ENCODE results near the gene GPR32. TPM values are rescaled to one million over a fixed set of nuclear protein-coding genes. Genes with fewer than 3 reads are reported as not detected.
"Not testable (repeated sequence)": the region's sequence is repeated elsewhere in the genome, so short reads cannot be mapped to it uniquely, and the experiment has no call there.

Gene GPR32
- total and polyA plus RNA-seq, 5 experiments from 2014 or later: not detected

- no peak for ATAC-seq
- Mint-ChIP-seq H3K36me3 (peaks cover 0 to 39% (median 5%) of the 10 kb centered on the region in 3 donors), H3K27ac (no peak overlapping the region), H3K9me3 (no peaks in the 10 kb centered on the region), H3K4me3 (no peak overlapping the region), H3K4me1 (peaks cover 15 to 40% (median 21%) of the 10 kb centered on the region in 4 donors), H3K27me3 (no peaks in the 10 kb centered on the region)
- POLR2A ChIA-PET: no interaction called here
- no peak for DNase-seq
Observed at GRCh38 chr19:50798659-50799546, 28.6 kb downstream of the GPR32 start.

- Mint-ChIP-seq H3K27me3 (no peaks in the 10 kb centered on the region), H3K36me3 (peaks cover 0 to 39% (median 5%) of the 10 kb centered on the region in 3 donors), H3K9me3 (no peaks in the 10 kb centered on the region), H3K27ac (no peak overlapping the region), H3K4me1 (peaks cover 16 to 38% (median 25%) of the 10 kb centered on the region in 4 donors), H3K4me3 (no peak overlapping the region)
- ATAC-seq (no peak), DNase-seq (no peak)
- POLR2A ChIA-PET: no interaction called here
Observed at GRCh38 chr19:50799547-50799851, 29.2 kb downstream of the GPR32 start.

- POLR2A ChIA-PET: interaction anchor here (0.7 kb wide), 1 partner anchor 18 kb away, joined by 3 read pairs; no protein-coding TSS in a partner anchor
- Mint-ChIP-seq H3K36me3 (peaks cover 0 to 39% (median 5%) of the 10 kb centered on the region in 3 donors), H3K4me1 (peaks cover 24 to 47% (median 38%) of the 10 kb centered on the region in 4 donors), H3K27me3 (no peaks in the 10 kb centered on the region), H3K4me3 (peak overlapping the region in 1 of 10 donors; percentile 43), H3K9me3 (no peaks in the 10 kb centered on the region), H3K27ac (peak overlapping the region in 2 of 10 donors; percentile 24 to 34)
- ATAC-seq: no peak
- DNase-seq: no peak
Observed at GRCh38 chr19:50801107-50801506, 30.8 kb downstream of the GPR32 start.

- peak; percentile 11 to 22 for ATAC-seq
- POLR2A ChIA-PET: interaction anchor here (0.7 to 2.5 kb wide), 8 partner anchors 12 to 900 kb away, joined by 3 to 18 read pairs (median 4); partner anchors contain the start of genes JOSD2 and NUP62
Observed at GRCh38 chr19:50803633-50804419, 33.6 kb downstream of the GPR32 start.

GRCh38 chr19:50804420-50805272, 34.4 kb downstream of the GPR32 start:
- POLR2A ChIA-PET: interaction anchor here (0.7 to 2.5 kb wide), 12 partner anchors 12 to 875 kb away, joined by 3 to 18 read pairs (median 4); partner anchors contain the start of genes JOSD2, NR1H2, NUP62 and POLD1
- peak; percentile 92 to 100 (median 98) for DNase-seq
- ATAC-seq: peak; percentile 95 to 96
- H3K4me3 Mint-ChIP-seq: peak overlapping the region; percentile 89 to 100 (median 99)
- peak overlapping the region; percentile 99 to 100 (median 100) for H3K27ac Mint-ChIP-seq
- H3K36me3 Mint-ChIP-seq: peaks cover 0 to 20% (median 5%) of the 10 kb centered on the region in 3 donors
- H3K4me1 Mint-ChIP-seq: peaks cover 24 to 47% (median 40%) of the 10 kb centered on the region in 4 donors
- H3K9me3 Mint-ChIP-seq: no peaks in the 10 kb centered on the region
- H3K27me3 Mint-ChIP-seq: no peaks in the 10 kb centered on the region

More at GRCh38 chr19:50803633-50804419, 33.6 kb downstream of the GPR32 start:
- peaks cover 0 to 23% (median 5%) of the 10 kb centered on the region in 3 donors for H3K36me3 Mint-ChIP-seq
- no peaks in the 10 kb centered on the region for H3K27me3 Mint-ChIP-seq
- H3K27ac Mint-ChIP-seq: peak overlapping the region; percentile 99 to 100 (median 100)
- H3K4me3 Mint-ChIP-seq: peak overlapping the region; percentile 89 to 100 (median 99)
- DNase-seq: peak in 3 of 10 donors; percentile 14 to 37 (median 30)
- peaks cover 24 to 47% (median 40%) of the 10 kb centered on the region in 4 donors for H3K4me1 Mint-ChIP-seq
- H3K9me3 Mint-ChIP-seq: no peaks in the 10 kb centered on the region

- DNase-seq (no peak), ATAC-seq (no peak)
- peaks cover 0 to 10% (median 3%) of the 10 kb centered on the region in 5 donors for H3K27me3 Mint-ChIP-seq
- H3K4me3 Mint-ChIP-seq: no peak overlapping the region
- POLR2A ChIA-PET: no interaction called here
- peaks cover 12 to 25% (median 16%) of the 10 kb centered on the region in 4 donors for H3K4me1 Mint-ChIP-seq
- H3K9me3 Mint-ChIP-seq: no peaks in the 10 kb centered on the region
- H3K36me3 Mint-ChIP-seq: no peaks in the 10 kb centered on the region
- no peak overlapping the region for H3K27ac Mint-ChIP-seq
Observed at GRCh38 chr19:50808856-50809255, 38.6 kb downstream of the GPR32 start.

- ATAC-seq, H3K4me3 Mint-ChIP-seq, H3K4me1 Mint-ChIP-seq, H3K9me3 Mint-ChIP-seq, DNase-seq, POLR2A ChIA-PET, H3K36me3 Mint-ChIP-seq: not testable (repeated sequence)
- Mint-ChIP-seq H3K27ac (peak overlapping the region in 1 of 10 donors; percentile 74), H3K27me3 (peaks cover 12 to 27% (median 25%) of the 10 kb centered on the region in 5 donors)
Observed at GRCh38 chr19:50811622-50812238, 41.5 kb downstream of the GPR32 start.

GRCh38 chr19:50812474-50812873, 42.2 kb downstream of the GPR32 start:
- no peak overlapping the region for H3K4me3 Mint-ChIP-seq
- H3K9me3 Mint-ChIP-seq: no peaks in the 10 kb centered on the region
- ATAC-seq (no peak), DNase-seq (no peak)
- H3K36me3 Mint-ChIP-seq: no peaks in the 10 kb centered on the region
- peak overlapping the region in 1 of 10 donors; percentile 15 for H3K27ac Mint-ChIP-seq
- peaks cover 12 to 34% (median 31%) of the 10 kb centered on the region in 5 donors for H3K27me3 Mint-ChIP-seq
- POLR2A ChIA-PET: no interaction called here
- peaks cover under 1 to 4% (median 2%) of the 10 kb centered on the region in 4 donors for H3K4me1 Mint-ChIP-seq

- Mint-ChIP-seq H3K27me3 (peaks cover 24 to 58% (median 50%) of the 10 kb centered on the region in 5 donors), H3K4me3 (no peak overlapping the region), H3K4me1 (peaks cover 11 to 22% (median 17%) of the 10 kb centered on the region in 4 donors), H3K9me3 (peaks cover 0 to 3% (median 0%) of the 10 kb centered on the region in 9 donors), H3K36me3 (no peaks in the 10 kb centered on the region), H3K27ac (no peak overlapping the region)
- POLR2A ChIA-PET: no interaction called here
- no peak for ATAC-seq
- no peak for DNase-seq
Observed at GRCh38 chr19:50814883-50815282, 44.6 kb downstream of the GPR32 start.

GRCh38 chr19:50815439-50815838, 45.2 kb downstream of the GPR32 start:
- Mint-ChIP-seq H3K9me3 (peaks cover 0 to 3% (median 0%) of the 10 kb centered on the region in 9 donors), H3K4me1 (peaks cover 15 to 27% (median 22%) of the 10 kb centered on the region in 4 donors), H3K36me3 (peaks cover 0 to 1% (median 0%) of the 10 kb centered on the region in 3 donors), H3K27me3 (peaks cover 29 to 64% (median 56%) of the 10 kb centered on the region in 5 donors), H3K4me3 (no peak overlapping the region), H3K27ac (no peak overlapping the region)
- DNase-seq (no peak), ATAC-seq (no peak)
- POLR2A ChIA-PET: no interaction called here

All from naive thymus-derived CD8-positive, alpha-beta T cell (primary cell).